ENCODE measurements around the gene UBAC2.

The UBAC2 gene

DNA sequence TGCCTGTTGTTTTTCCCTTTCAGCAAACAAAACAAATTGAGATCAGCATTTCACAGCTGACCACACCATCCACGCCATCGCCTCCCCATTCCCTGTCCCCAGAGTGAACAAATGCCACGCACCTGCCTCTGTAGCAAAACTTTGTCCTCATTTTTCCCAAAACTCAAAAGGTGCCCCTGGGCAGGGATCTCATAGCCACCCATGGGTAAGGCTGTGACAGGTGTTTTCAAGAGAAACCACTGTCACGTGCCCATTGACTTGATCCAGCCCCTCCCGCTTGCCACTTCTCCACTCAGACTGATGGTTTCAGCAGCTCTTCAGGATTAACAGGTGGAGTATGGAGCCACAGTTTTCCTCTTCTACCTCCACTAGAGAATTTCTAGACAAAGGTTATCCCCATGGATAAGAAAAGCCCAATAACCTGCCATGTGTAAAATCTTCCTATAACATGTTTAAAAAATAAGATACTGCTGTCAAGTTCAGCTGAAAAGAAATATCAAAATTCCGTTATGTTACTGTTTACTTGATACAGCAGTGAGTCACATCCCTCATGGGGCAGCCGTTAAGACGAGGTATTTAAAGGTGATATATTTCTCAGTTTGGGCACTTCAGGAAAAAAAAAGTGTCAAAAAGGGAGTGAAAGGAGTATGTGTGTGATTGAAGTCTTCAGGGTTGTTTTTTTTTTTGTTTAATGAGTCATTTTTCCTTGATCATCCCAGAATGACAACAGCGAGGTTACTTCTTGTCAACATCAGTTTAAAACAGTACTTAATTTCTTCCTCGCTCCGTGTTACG is 170.0 kb downstream of the UBAC2 start (continued):
- TF ChIP-seq, protein P1, sequence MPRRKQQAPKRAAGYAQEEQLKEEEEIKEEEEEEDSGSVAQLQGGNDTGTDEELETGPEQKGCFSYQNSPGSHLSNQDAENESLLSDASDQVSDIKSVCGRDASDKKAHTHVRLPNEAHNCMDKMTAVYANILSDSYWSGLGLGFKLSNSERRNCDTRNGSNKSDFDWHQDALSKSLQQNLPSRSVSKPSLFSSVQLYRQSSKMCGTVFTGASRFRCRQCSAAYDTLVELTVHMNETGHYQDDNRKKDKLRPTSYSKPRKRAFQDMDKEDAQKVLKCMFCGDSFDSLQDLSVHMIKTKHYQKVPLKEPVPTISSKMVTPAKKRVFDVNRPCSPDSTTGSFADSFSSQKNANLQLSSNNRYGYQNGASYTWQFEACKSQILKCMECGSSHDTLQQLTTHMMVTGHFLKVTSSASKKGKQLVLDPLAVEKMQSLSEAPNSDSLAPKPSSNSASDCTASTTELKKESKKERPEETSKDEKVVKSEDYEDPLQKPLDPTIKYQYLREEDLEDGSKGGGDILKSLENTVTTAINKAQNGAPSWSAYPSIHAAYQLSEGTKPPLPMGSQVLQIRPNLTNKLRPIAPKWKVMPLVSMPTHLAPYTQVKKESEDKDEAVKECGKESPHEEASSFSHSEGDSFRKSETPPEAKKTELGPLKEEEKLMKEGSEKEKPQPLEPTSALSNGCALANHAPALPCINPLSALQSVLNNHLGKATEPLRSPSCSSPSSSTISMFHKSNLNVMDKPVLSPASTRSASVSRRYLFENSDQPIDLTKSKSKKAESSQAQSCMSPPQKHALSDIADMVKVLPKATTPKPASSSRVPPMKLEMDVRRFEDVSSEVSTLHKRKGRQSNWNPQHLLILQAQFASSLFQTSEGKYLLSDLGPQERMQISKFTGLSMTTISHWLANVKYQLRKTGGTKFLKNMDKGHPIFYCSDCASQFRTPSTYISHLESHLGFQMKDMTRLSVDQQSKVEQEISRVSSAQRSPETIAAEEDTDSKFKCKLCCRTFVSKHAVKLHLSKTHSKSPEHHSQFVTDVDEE (CRISPR knock-in tag; IDR thresholded peaks at IDR 0.05), result no peak

DNA sequence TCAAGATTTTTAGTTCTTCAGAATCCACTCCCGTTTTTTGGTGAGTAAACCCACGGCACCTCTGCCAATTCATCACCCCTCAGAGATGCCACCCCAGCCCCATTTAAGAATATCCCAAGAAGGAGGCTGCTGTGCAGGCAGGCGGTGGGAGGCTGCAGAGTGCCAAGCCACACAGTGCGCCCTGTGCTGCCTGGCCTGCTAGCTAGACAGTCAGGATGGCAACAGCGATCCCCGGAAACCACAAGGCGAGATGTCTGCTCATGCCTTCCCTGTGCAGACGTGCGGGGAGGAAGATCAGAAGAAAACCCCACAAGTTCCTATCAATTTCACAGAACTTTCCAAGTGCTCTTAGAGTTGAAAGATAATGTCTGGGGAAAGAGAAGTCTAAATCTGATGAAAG is 171.3 kb downstream of the UBAC2 start:
- TF ChIP-seq TCF4 (CRISPR knock-in tag; IDR thresholded peaks at IDR 0.05; ENCODE audit: borderline replicate concordance), result no peak
- TF ChIP-seq, protein P2, sequence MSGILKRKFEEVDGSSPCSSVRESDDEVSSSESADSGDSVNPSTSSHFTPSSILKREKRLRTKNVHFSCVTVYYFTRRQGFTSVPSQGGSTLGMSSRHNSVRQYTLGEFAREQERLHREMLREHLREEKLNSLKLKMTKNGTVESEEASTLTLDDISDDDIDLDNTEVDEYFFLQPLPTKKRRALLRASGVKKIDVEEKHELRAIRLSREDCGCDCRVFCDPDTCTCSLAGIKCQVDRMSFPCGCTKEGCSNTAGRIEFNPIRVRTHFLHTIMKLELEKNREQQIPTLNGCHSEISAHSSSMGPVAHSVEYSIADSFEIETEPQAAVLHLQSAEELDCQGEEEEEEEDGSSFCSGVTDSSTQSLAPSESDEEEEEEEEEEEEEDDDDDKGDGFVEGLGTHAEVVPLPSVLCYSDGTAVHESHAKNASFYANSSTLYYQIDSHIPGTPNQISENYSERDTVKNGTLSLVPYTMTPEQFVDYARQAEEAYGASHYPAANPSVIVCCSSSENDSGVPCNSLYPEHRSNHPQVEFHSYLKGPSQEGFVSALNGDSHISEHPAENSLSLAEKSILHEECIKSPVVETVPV (CRISPR knock-in tag; IDR thresholded peaks at IDR 0.05), result no peak
- no peak for TF ChIP-seq CSDC2 (CRISPR knock-in tag; IDR thresholded peaks at IDR 0.05)
- TF ChIP-seq SNAI2 (CRISPR knock-in tag; IDR thresholded peaks at IDR 0.05), result no peak
- TF ChIP-seq OSR1 (CRISPR knock-in tag; IDR thresholded peaks at IDR 0.05), result no peak
- TF ChIP-seq ZNF70 (CRISPR knock-in tag; IDR thresholded peaks at IDR 0.05), result no peak
- TF ChIP-seq, protein P3, sequence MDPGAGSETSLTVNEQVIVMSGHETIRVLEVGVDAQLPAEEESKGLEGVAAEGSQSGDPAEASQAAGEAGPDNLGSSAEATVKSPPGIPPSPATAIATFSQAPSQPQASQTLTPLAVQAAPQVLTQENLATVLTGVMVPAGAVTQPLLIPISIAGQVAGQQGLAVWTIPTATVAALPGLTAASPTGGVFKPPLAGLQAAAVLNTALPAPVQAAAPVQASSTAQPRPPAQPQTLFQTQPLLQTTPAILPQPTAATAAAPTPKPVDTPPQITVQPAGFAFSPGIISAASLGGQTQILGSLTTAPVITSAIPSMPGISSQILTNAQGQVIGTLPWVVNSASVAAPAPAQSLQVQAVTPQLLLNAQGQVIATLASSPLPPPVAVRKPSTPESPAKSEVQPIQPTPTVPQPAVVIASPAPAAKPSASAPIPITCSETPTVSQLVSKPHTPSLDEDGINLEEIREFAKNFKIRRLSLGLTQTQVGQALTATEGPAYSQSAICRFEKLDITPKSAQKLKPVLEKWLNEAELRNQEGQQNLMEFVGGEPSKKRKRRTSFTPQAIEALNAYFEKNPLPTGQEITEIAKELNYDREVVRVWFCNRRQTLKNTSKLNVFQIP (CRISPR knock-in tag; IDR thresholded peaks at IDR 0.05; ENCODE audit: borderline replicate concordance, low read depth), result no peak
- no peak for TF ChIP-seq GLIS3 (CRISPR knock-in tag; IDR thresholded peaks at IDR 0.05)
- no peak for TF ChIP-seq ZFP3 (CRISPR knock-in tag; IDR thresholded peaks at IDR 0.05)

DNA sequence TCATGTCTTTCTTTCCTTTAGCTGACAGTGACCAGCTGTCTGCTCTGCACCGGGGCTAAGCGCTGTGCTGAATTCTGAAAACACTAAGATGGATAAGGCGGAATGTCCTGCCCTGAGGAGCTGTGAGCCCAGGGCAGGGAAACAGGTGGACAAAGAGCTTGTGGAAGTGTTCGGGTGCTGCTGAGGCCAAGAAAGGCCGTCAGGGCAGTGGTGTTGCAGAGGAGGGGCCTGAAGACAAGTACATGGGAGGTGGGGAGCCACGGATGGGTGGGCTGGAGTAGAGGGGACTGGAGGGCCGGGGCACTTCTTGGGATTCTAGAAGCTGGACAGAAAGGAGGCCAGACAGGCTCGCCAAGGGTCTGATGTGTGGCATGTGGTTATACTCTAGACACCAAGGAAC is 172.8 kb downstream of the UBAC2 start:
- TF ChIP-seq GLIS3 (CRISPR knock-in tag; IDR thresholded peaks at IDR 0.05) (no peak), TCF4 (CRISPR knock-in tag; IDR thresholded peaks at IDR 0.05; ENCODE audit: borderline replicate concordance) (no peak), ESRRG (CRISPR knock-in tag; IDR thresholded peaks at IDR 0.05) (no peak), ZNF70 (CRISPR knock-in tag; IDR thresholded peaks at IDR 0.05) (no peak), RARB (CRISPR knock-in tag; IDR thresholded peaks at IDR 0.05) (no peak), ZFP30 (CRISPR knock-in tag; IDR thresholded peaks at IDR 0.05) (no peak), ARNTL (CRISPR knock-in tag; IDR thresholded peaks at IDR 0.05; ENCODE audit: borderline replicate concordance, low read depth) (no peak), ISL1 (CRISPR knock-in tag; IDR thresholded peaks at IDR 0.05) (no peak), PPARA (CRISPR knock-in tag; IDR thresholded peaks at IDR 0.05; ENCODE audit: borderline replicate concordance) (no peak), TOX (CRISPR knock-in tag; IDR thresholded peaks at IDR 0.05; ENCODE audit: borderline replicate concordance) (no peak), SNAI2 (CRISPR knock-in tag; IDR thresholded peaks at IDR 0.05) (no peak), ZNF565 (CRISPR knock-in tag; conservative IDR thresholded peaks at IDR 0.05; ENCODE audit: low read depth) (no peak), CSDC2 (CRISPR knock-in tag; IDR thresholded peaks at IDR 0.05) (no peak), ZFP3 (CRISPR knock-in tag; IDR thresholded peaks at IDR 0.05) (no peak), BACH2 (CRISPR knock-in tag; IDR thresholded peaks at IDR 0.05; ENCODE audit: borderline replicate concordance) (no peak), ZC3H10 (CRISPR knock-in tag; IDR thresholded peaks at IDR 0.05) (no peak)
- TF ChIP-seq, protein P4, sequence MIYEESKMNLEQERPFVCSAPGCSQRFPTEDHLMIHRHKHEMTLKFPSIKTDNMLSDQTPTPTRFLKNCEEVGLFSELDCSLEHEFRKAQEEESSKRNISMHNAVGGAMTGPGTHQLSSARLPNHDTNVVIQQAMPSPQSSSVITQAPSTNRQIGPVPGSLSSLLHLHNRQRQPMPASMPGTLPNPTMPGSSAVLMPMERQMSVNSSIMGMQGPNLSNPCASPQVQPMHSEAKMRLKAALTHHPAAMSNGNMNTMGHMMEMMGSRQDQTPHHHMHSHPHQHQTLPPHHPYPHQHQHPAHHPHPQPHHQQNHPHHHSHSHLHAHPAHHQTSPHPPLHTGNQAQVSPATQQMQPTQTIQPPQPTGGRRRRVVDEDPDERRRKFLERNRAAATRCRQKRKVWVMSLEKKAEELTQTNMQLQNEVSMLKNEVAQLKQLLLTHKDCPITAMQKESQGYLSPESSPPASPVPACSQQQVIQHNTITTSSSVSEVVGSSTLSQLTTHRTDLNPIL (CRISPR knock-in tag; IDR thresholded peaks at IDR 0.05; ENCODE audit: low read depth), result no peak
- TF ChIP-seq, protein P1 (CRISPR knock-in tag; IDR thresholded peaks at IDR 0.05), result no peak
- TF ChIP-seq, protein P3 (CRISPR knock-in tag; IDR thresholded peaks at IDR 0.05; ENCODE audit: borderline replicate concordance, low read depth), result no peak
- TF ChIP-seq, protein P2 (CRISPR knock-in tag; IDR thresholded peaks at IDR 0.05), result no peak
- no peak for ATAC-seq

More for the DNA sequence above, 171.3 kb downstream of the UBAC2 start:
- no peak for ATAC-seq
